Neural cell (in vitro differentiated cells): ENCODE results near the gene GABBR2.

ENCODE experiments used
- CTCF ChIP-seq: fragments of 450-650 bp; IDR thresholded peaks from 2 replicates; pipeline ENCODE4 v1.5.1; 2014; ENCODE audit warnings: antibody characterized with exemption, mild to moderate bottlenecking, moderate library complexity; ENCODE audit not compliant: poor library complexity, severe bottlenecking
- EP300 ChIP-seq: fragments of 450-650 bp; conservative IDR thresholded peaks from 2 replicates; pipeline ENCODE4 v1.6.1; 2014; ENCODE audit warnings: antibody characterized with exemption, mild to moderate bottlenecking, moderate library complexity; ENCODE audit not compliant: poor library complexity, severe bottlenecking
- EZH2 ChIP-seq: fragments of 200-600, 300-800 bp; shearing (Covaris generic), sonication (generic); IDR thresholded peaks from 2 replicates; pipeline ENCODE4 v1.6.1; 2014; ENCODE audit warnings: antibody characterized with exemption, low read length, borderline replicate concordance, mild to moderate bottlenecking; ENCODE audit not compliant: insufficient read depth, poor library complexity, severe bottlenecking
- POLR2AphosphoS5 ChIP-seq: IDR thresholded peaks from 2 replicates; pipeline ENCODE4 v1.6.1; 2012
- RAD21 ChIP-seq: fragments of 450-650 bp; conservative IDR thresholded peaks from 2 replicates; pipeline ENCODE4 v1.6.1; 2014; ENCODE audit warnings: antibody characterized with exemption, mild to moderate bottlenecking, moderate library complexity
- REST ChIP-seq: IDR thresholded peaks from 2 replicates; pipeline ENCODE4 v1.6.1; 2012; ENCODE audit warnings: borderline replicate concordance

- TF ChIP-seq CTCF (no peak), POLR2AphosphoS5 (no peak), REST (no peak), RAD21 (no peak), EZH2 (no peak), EP300 (no peak)
These were observed 376.3 kb downstream of the GABBR2 start for GRCh38 chr9:98332405-98332831.
